Measurements from ENCODE around the gene PIEZO2.

- TF ChIP-seq CTCF (IDR thresholded peaks at IDR 0.05) (no peak), POLR2A (IDR thresholded peaks at IDR 0.05; ENCODE audit: low read depth) (no peak), POLR2AphosphoS5 (IDR thresholded peaks at IDR 0.05) (no peak)
These were observed 52.3 kb downstream of the PIEZO2 start for GRCh38 chr18:11096839-11097750.
